Esophagus squamous epithelium (tissue), 4 donors: ENCODE measurements around the gene TFCP2L1.

Experiments used
- POLR2A ChIP-seq, 4 donors: fragments of 450-650 bp; IDR thresholded peaks; one replicate each; pipeline ENCODE4 v1.6.1; 2017; ENCODE audit warnings: antibody characterized with exemption in 4 of 4, mild to moderate bottlenecking in 4 of 4, moderate library complexity in 3 of 4
- TF ChIP-seq, protein P1 (sequence below), 6 experiments: fragments of 450-650 bp in 4 of 6; fragments of 200-600 bp in 2 of 6; sonication (generic) in 2 of 6; IDR thresholded peaks; one replicate each; pipeline ENCODE4 v1.5.1; 2016 to 2019; ENCODE audit warnings: antibody characterized with exemption in 6 of 6, mild to moderate bottlenecking in 4 of 6, moderate library complexity in 4 of 6

GRCh38 chr2:121200011-121200347 lies 85.0 kb downstream of the TFCP2L1 start:
- TF ChIP-seq, protein P1, sequence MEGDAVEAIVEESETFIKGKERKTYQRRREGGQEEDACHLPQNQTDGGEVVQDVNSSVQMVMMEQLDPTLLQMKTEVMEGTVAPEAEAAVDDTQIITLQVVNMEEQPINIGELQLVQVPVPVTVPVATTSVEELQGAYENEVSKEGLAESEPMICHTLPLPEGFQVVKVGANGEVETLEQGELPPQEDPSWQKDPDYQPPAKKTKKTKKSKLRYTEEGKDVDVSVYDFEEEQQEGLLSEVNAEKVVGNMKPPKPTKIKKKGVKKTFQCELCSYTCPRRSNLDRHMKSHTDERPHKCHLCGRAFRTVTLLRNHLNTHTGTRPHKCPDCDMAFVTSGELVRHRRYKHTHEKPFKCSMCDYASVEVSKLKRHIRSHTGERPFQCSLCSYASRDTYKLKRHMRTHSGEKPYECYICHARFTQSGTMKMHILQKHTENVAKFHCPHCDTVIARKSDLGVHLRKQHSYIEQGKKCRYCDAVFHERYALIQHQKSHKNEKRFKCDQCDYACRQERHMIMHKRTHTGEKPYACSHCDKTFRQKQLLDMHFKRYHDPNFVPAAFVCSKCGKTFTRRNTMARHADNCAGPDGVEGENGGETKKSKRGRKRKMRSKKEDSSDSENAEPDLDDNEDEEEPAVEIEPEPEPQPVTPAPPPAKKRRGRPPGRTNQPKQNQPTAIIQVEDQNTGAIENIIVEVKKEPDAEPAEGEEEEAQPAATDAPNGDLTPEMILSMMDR (IDR thresholded peaks at IDR 0.05) = no peak
- TF ChIP-seq POLR2A (IDR thresholded peaks at IDR 0.05) = no peak
